NCI-H1930 (cell line): Measurements from ENCODE around the gene IRF4.

Experiments
- DNase-seq, 2 experiments: peaks; one replicate each; lab custom pipeline; 2025; lab: John Stamatoyannopoulos, UW

IRF4 gene

GRCh38 chr6:353642-354614 is 37.6 kb upstream of the IRF4 start:
- no peak for DNase-seq

- DNase-seq: no peak
Observed at GRCh38 chr6:354631-355280, 36.8 kb upstream of the IRF4 start.

DNA sequence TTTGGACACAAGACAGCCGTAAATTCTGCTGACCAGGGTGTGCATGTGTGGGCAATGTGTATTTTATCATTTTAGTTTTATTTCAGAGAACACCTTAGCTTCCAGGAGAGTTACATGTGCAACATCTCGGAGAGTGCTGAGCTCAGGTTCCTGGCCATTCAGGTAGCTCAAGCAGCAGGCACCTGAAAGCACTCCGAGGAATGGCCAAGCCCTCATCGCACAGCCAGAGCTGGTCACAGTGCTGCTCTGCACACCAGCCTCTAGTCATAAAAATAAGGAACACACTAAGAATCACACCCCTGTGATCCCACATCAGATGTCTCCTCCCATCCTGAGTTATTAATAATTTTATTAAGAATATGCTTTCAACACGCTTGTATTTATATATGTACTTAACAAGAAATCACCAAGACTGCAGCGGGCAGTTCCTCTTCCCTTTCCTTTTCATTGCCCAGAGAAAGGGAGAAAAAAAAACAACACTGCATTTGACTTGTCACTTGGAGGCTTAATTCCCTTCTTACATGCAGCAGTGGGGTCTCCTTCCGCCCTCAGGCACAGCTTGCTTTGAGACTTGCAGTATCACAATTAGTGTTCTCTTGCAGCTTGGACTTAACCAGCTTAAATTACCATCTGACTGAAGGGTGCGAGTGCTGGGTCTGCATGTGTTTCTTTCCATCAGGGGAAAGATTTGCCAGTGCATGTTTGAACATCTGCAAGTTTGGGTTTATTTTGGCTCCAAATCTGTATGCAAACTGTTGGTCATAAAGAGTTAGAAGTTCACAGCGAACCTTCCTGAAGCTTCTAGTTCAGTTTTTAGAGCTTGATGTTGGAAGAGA is 36.0 kb upstream of the IRF4 start:
- no peak for DNase-seq

- DNase-seq: no peak
Observed at GRCh38 chr6:356828-357251, 34.7 kb upstream of the IRF4 start.

DNA sequence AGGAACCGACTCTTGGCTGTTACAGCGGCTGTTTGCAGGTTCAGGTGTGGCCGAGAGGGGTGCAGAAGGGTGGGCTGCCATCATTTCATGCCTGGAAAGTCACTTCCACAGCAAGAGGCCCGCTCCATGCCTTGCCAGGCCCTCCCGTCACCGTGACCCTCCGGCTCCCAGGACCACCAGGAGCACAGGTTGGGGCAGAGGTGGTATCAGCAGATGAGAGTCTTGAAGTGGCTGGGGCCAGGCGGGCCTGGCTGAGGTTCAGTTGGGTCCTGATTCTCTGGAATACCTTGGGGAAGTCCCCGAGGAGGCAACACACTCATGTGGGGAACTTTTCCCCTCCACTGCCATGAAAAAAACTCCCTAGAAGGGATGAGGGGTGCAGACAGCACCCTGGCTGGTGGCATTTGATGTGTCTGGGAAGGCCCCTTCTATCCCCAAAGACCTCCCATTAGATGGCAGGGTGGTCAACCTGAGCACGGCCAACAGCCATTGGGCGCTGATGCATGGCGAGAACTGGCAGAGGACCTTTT is 34.2 kb upstream of the IRF4 start:
- no peak for DNase-seq

- no peak for DNase-seq
Observed at GRCh38 chr6:357791-358341, 33.7 kb upstream of the IRF4 start.

GRCh38 chr6:358432-358831 is 33.1 kb upstream of the IRF4 start:
- DNase-seq: no peak

DNA sequence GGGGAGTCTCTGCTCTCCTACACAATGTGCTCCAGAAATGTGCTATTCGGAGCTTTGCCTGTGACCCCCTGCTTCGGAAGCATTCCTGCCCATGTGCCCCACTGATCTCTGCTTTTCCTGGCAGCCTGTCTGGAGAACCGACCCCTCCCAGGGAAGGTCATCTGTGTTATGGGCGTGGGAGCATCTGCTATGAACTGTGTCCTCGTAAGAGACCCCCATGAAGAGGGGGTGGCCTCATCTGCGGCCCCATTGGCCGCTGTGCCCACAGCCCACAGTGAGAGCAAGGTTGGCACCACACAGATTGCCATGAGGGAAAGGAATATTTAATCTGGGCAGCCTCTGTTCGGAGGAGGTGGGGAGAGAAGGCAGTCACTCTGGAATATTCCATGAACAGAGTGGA is 32.7 kb upstream of the IRF4 start:
- DNase-seq: no peak

GRCh38 chr6:359261-360035 is 32.1 kb upstream of the IRF4 start:
- DNase-seq: no peak

DNA sequence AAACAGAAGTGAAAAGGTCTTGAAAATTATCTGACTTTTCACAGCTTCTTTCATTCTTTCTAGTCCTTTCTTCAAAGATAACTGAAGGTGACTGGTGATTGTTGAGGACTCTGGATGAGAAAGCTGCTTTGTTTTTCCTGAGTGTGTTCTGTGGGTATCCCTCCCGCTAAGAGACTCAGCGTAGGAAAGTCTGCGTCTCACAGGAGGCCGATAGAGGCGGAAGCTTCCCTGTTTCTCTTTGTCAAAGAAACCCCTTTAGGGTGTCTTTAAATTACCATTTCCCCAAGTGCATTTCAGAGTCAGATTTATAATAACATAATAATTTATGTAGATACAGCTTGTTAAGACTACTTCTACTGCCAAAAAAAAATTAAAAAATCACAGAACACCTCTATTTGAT is 31.2 kb upstream of the IRF4 start:
- DNase-seq: no peak

- no peak for DNase-seq
Observed at GRCh38 chr6:360764-361373, 30.7 kb upstream of the IRF4 start.

DNA sequence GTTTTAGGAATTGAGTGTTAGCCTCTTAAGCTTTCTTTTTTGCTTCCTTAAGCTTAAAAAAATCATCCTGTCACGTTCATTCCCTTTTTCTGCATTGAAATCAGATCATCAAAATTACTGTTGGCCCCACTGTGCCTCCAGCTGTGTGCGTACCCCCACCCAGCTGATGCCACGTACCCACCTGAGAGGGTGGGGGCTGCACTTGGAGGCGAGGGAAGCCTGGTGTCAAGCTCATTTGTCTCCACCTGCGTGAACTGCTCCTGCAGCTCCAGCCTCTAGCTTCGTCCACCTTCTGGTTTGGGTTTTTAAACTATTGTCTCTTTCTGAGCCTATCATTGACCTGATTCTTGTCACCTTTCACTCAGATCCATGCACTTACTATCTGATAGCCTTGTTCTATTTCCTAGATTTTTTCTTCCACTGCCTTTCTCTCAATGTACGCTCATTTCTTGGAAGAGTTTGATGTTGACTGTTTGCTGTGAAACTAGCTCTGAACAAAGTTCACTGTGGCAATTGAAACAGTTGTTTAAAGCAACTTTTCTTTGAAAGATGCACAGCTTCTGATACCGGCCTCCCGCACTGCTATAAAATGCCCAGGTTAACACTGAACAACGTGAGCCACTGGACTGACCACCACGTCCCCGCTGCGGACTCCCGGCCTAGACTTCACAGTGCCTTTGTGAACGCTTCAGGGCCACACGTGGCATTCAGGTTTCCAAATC is 30.0 kb upstream of the IRF4 start:
- DNase-seq: no peak

- DNase-seq: no peak
Observed at GRCh38 chr6:362231-362923, 29.2 kb upstream of the IRF4 start.

DNA sequence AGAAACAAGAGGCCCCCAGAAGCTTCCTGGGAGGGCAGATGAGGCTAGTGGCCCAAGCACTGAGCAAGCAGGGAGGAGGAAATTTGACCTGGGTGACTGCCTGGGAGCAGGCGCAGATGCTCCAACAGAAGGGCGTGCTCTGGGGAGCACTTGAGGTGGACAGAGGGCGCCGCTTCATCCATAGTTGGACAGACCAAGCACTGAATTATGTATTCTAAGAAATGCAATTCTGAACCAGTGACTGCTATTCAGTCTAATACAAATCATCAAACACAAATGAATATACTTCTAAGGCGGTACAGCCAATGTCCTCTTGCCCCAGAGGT is 28.7 kb upstream of the IRF4 start:
- no peak for DNase-seq

GRCh38 chr6:363291-363690 is 28.3 kb upstream of the IRF4 start:
- DNase-seq: no peak

GRCh38 chr6:363909-364308 is 27.6 kb upstream of the IRF4 start:
- no peak for DNase-seq

- no peak for DNase-seq
Observed at GRCh38 chr6:364609-365540, 26.7 kb upstream of the IRF4 start.

DNA sequence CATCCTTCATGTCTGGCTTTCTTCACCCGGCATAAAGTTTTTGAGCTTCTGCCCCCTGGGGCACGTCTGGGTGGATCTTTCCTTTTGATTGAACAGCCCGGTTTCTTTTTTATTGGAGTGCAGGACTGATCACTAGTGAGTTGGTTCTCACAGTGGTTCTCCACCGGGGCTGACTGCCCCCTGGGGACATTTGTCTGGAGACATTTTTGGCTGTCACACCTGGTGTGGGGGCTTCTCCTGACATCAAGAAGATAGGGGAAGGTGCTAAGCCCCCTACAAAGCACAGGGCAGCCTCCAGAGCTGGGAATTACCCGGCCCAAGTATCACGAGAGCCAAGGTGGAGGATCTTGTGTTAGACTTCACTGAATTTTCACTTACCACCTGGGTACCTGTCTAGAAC is 25.7 kb upstream of the IRF4 start:
- DNase-seq: no peak
